Fibroblast of lung (primary cell): ENCODE data around the gene STX3.

ENCODE experiments used
- EZH2 ChIP-seq: IDR thresholded peaks from 2 replicates; pipeline ENCODE4 v1.5.1; 2012; ENCODE audit warnings: low read length, control low read depth, mild to moderate bottlenecking; ENCODE audit errors: missing control alignments
- TF ChIP-seq, protein P1 (sequence below), 2 donors: IDR thresholded peaks in 1 of 2; conservative IDR thresholded peaks in 1 of 2; 1 replicate in 1 of 2; 2 replicates in 1 of 2; pipeline ENCODE4 v1.5.1; 2011 to 2012; ENCODE audit warnings: low read length in 2 of 2, control low read depth in 1 of 2, inconsistent platforms in 1 of 2, low read depth in 1 of 2, mild to moderate bottlenecking in 1 of 2

GRCh38 chr11:59706518-59707285 lies 48.5 kb upstream of the STX3 start:
- TF ChIP-seq, protein P1, sequence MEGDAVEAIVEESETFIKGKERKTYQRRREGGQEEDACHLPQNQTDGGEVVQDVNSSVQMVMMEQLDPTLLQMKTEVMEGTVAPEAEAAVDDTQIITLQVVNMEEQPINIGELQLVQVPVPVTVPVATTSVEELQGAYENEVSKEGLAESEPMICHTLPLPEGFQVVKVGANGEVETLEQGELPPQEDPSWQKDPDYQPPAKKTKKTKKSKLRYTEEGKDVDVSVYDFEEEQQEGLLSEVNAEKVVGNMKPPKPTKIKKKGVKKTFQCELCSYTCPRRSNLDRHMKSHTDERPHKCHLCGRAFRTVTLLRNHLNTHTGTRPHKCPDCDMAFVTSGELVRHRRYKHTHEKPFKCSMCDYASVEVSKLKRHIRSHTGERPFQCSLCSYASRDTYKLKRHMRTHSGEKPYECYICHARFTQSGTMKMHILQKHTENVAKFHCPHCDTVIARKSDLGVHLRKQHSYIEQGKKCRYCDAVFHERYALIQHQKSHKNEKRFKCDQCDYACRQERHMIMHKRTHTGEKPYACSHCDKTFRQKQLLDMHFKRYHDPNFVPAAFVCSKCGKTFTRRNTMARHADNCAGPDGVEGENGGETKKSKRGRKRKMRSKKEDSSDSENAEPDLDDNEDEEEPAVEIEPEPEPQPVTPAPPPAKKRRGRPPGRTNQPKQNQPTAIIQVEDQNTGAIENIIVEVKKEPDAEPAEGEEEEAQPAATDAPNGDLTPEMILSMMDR (conservative IDR thresholded peaks at IDR 0.05 in 1 of 2, IDR thresholded peaks at IDR 0.05 in 1 of 2; ENCODE audit: low read depth in 1 of 2, low read length in 2 of 2) = no peak
- TF ChIP-seq EZH2 = no peak
